Anterior cingulate cortex (tissue), 58 donors: ENCODE results near the gene NCAN.
"Not testable (repeated sequence)": the region's sequence is repeated elsewhere in the genome, so short reads cannot be mapped to it uniquely, and the experiment has no call there.

ENCODE experiments used
- DNase-seq, 58 donors: peaks; one replicate each; lab custom pipeline; 2025; lab: John Stamatoyannopoulos, UW

The NCAN gene

DNA sequence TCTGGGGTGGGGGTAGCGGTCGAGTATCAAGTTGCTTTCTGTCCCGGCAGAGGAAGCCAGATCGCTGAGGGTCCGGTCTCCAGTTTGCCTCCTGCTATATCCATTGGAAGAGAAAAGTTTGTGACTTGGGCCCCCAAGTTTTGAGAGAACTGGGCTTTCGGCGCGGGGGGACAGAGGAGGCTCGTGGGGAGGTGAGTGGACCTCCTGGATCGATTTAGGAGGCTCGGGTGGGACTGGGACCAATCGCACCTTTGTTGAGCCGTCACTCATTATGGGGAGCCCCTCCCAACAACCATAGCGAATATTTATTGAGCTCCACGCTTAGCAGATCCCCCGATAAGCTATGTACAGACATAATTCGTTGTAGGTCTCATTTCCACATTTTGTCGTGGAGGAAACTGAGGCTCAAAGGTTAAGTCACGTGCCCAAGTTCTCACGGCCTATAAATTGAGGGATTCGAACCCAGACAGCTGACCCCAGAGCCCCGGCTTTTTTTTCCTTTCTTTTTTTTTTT is 18.8 kb upstream of the NCAN start:
- DNase-seq, result no peak

DNA sequence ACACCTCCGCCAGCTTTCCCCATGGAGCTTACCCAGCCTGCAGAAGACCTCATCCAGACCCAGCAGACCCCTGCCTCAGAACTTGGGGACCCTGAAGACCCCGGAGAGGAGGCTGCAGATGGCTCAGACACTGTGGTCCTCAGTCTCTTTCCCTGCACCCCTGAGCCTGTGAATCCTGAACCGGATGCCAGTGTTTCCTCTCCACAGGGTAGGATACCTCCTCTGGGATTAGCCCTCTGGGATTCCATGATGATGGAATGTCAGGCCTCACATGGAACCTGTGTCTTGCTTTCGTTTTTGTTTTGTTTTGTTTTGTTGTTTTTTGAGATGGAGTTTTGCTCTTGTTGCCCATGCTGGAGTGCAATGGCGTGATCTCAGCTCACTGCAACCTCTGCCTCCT is 17.8 kb upstream of the NCAN start:
- DNase-seq, result no peak

DNA sequence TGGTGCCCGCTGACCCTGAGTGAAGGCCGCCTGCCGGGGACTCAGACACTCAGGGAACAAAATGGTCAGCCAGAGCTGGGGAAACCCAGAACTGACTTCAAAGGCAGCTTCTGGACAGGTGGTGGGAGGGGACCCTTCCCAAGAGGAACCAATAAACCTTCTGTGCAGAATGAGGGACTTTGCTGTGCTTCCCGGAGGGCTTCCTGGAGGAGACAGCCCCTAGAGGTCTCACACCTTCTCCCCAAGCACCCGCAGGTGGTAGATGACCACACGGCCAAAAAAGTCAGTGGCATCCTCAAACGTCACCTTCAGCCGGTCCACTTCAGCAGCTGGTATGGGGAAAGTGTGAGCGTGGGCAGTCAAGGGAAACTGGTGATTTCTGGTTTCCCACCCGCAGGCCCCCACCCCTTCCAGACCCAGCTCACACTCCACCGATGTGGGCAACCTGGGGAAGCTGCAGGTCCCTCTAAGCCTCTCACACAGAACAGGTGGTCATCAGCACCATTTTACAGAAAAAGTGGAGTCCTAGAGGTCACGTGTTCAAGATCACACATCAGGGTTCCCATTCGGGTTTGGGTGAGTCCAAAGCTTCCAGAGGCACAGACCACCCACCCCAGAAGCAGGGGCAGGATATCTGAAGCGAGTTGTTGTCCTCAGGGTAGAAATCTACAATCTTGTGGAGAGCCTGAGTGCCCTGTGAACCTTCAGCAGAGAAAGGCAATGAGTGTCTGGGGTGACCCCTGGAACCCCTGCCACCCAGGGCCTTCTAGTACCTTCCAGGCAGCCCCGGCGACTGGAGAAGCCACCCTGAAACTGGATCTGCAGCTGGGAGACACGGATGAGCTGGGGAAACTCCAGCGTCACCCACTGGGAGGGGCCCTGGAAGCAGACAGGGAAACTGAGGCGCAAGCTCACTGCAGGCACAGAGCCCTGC is 9.8 kb upstream of the NCAN start:
- DNase-seq, result no peak

DNA sequence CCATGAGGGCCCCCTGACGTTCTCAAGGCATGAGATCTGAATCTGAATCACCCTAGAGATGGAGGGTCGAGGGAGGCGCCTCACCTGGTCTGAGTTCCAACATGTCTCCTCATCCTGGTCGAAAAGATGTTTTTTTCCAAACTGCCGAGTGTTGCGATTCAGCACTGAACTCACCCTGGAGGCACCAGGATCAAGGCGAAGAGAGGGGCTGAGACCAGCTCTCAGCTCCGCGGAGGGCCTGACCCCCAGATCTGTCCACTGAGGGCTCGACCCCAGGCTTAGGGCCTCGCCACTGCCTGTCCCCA is 9.1 kb upstream of the NCAN start:
- DNase-seq, result no peak

DNA sequence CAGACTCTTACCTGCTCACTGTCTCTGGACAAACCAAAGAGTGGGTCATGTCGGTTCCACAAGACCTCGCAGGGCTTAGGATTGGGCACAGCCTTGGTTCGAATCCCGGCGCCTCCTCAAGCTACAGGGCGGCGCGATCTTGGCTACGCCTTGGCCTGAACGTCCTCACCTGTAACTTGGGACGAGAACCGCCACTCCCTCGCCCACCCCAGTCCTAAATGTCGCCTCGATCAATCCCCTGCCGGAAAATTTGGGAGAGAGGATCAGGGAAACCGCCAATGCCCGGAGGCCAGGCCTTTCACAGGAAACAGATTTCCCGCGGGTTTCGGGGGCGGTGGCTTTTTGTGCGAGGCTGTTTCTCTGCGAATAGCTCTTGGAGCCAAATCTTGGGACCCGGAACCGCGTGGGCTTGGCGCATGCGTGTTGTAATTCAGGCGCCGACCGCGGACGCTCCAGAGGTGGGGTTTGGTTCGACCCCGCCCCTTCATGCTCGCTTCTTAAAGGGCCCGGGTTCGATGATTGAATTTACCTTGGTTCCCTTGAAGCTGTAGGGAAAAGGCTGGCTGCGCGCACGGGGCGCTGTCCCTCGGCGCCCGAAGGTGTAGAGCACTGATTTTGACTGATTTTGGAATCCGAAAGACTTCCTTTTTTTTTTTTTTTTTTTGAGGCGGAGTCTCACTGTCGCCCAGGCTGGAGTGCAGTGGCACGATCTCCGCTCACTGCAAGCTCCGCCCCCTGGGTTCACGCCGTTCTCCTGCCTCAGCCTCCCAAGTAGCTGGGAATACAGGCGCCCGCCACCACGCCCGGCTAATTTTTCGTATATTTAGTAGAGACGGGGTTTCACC is 8.5 kb upstream of the NCAN start, which contains the start of gene NR2C2AP:
TSS of gene NR2C2AP (minus strand) at position 403 of the 845 bp plus-strand sequence. CDS start at position 49, 354 bp downstream.
- DNase-seq, result peak; percentile 37 to 94 (median 85)

DNA sequence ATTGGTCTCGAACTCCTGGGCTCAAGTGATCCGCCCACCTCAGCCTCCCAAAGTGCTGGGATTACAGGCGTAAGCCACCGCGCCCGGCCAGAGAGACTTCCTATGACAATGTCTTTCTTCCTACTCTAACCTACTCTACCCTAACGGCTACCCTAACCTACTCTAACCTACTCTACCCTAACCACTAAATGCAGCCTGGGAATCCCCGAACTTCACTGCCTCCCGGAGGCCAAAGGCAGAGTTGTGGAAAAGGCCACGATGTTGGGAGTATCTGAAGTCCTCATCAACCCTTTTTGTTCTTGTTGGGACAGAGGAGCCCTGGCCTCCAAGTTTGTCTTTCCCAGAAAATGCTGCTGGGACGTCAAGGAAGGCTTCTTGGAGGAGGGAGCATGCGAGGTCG is 7.6 kb upstream of the NCAN start:
- DNase-seq, result no peak

DNA sequence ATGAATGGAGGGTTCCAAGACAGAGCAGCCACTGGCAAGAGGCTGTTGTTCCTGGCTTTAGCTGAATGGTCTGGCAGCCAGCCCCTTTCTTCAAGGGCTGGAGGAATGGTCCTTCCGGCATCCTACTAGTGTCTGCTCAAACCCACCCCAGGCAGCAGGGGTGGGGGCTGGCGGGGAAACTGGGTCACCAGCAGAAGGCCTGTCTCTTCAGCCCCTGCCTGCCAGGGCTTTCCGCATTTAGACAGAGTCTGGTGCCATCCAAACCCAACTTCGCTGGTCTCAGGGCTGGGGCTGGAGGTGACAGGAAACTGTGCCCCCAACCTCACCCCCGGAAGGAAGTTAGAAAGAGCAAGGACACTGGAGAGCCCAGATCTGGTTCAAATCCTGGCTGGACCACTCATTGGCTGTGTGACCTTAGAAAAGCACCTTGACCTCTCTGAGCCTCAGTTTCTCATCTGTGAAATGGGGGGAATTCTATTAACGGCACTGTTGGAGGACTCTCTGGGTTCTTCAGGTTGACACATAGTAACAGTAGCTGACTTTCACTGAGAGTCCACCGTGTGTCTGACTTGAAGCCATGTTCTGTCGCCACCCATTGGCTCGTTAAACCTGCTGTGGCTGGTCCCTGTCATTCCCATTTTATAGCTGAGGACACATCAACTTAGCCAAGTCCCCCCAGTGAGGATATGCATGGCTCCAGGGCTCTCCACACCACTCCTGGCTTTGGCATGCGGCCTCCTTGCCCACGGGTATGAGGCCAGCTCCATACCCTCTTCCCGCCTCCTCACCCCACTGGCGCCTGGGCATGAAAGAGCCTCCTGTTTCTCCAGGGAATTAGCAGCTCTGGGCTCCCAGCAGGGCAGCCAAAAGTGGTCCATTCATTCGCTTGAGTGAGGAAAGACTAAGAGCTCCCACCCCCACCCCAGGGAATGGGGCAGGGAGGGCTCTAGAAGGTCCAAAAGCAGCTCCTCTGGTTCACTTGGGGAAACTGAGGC is 6.0 kb upstream of the NCAN start:
- DNase-seq, result peak in 55 of 58 donors; percentile 3 to 94 (median 64)

DNA sequence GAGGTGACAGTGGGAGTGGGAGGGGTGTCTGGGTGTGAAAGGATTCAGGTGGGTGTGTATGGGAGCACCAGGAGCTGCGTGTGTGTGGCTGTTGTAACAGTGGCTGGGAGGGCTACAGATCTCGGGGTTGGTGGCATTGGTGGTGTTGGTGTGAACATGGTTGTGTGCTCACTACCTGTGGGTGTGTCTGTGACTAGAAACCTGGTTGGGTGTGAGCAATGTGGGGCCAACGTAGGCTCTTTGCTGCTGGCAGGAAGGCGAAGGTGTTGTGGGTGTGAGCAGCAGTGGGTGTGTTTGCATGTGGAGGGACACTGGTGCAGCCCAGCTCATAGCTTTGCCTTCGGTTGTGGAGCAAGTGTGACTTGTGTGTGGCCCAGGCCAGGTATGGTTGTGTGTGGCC is 4.8 kb upstream of the NCAN start:
- DNase-seq, result no peak

DNA sequence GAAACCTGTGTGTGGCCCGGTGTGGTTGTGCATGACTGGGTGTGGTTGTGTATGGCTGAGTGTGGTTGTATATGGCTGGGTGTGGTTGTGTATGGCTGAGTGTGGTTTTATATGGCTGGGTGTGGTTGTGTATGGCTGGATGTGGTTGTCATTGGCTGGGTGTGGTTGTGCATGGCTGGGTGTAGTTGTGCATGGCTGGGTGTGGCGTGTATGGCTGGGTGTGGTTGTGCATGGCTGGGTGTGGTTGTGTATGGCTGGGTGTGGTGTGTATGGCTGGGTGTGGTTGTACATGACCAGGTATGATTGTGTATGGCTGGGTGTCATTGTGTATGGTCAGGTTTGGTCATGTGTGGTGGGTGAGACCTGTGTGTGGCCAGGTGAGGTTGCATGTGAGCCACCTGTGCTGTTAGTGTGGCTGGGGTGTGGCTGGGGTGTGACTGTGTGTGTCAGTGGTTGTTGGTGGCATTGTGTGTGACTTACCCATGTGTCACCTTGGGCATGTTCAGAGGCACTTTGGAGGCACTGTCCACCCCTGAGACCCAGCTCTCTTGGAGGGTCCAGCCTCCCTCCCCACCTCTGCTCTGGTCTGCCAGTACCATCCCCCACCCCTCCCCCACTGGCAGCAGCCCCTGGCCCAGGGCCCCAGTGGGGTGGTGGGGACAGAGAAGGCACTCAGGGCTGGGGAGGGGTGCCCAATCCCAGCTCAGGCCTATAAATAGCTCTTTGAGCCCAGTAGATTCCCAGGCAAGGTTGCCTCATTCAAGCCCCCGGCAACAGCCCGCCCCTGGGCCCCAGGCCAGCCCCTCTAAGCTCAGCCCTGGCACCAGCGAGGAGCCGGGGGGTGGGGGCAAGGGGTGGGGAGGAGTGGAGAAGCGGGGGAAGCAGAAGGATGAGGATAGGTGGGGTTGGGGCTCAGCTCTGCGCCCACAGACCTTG is 3.9 kb upstream of the NCAN start:
- DNase-seq, result peak in 53 of 58 donors; percentile 8 to 88 (median 62)

DNA sequence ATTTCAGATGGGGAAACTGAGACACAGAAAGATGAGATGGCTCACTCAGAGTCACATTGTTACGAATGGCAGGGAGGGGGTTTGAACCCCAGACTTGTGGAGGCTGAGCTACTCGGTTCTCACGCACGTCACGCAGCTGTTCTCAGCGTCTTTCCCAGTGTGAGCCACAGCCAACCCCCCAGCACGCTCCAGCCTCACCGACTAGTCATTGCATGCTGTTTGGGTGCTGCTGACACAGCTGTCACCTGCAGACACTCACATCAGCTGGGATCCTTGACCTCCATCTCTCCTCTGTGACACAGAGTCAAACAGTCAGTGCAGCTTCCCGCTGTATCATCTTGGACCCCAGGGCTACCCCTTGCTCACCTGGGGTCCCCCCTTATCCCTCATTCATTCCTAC is 2.4 kb upstream of the NCAN start:
- no peak for DNase-seq

DNA sequence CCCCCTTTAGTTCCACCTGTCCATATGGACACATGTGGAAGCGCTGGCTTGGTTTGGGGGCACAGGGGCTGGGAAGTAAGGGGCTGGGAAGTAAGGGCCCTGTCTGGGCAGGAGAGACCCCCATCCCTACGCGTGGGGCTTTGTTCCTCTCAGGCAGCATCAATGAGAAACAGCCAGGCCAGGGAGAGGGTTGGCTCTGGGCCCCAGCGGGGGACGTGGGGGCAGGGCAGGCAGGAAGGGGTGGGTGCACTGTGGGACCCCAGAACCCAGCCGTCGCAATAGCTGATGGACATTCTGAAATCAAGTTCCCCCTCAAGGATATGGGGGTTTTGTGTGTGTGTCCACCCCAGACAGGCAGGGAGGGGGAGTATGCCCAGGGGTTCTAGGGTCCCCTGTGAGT is 1.2 kb downstream of the NCAN start:
- peak in 1 of 58 donors; percentile 29 for DNase-seq

DNA sequence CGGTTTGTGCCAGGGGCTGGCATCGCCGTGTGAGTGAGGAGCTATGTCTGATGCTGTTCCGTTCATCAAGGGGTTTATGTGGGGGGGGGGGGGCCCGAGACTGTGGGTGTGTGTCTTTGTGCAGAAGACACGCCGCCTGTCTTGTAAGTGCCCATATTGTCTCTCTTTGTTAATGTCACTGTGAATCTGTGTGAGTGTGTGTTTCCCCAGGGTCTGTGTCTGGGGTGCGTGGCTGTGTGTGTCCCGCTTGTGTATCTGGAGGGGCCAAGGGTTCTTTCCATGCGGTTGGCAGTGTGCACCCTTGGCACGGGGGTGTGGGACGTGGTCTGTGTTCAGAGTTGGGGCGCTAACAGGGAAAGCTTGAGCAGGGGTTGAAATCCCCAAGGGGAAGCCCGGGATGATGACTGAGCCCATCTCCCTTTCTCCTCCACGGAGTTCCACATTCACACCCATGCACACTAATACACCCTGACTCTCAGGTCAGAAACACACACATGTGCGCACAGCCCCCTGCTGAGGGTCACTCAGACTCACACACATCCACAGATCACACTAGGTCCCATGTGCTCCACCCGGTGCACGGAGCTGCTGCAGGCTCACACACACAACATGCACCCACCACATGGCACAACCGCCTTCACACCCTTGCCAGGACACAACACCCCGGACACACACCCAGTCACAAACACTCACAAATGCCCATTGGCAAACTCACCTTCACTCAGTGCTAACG is 1.8 kb downstream of the NCAN start:
- DNase-seq, result peak in 18 of 58 donors; percentile 7 to 51 (median 28)

DNA sequence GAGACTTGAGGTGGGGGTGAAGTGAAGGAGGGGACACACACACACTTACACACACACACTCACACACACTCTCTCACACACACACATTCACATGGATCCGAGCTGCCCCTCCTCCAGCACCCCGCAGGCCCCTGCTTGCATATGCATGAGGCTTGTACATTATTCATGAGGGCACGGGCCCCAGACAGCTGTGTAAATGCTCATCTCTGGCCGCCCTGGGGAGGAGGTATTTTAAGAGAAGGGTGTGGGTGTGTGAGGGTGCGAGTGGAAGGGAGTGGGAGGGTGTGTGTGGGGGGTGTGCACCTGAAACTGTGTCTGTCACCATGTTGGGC is 2.4 kb downstream of the NCAN start:
- DNase-seq, result peak in 16 of 58 donors; percentile 3 to 48 (median 24)

DNA sequence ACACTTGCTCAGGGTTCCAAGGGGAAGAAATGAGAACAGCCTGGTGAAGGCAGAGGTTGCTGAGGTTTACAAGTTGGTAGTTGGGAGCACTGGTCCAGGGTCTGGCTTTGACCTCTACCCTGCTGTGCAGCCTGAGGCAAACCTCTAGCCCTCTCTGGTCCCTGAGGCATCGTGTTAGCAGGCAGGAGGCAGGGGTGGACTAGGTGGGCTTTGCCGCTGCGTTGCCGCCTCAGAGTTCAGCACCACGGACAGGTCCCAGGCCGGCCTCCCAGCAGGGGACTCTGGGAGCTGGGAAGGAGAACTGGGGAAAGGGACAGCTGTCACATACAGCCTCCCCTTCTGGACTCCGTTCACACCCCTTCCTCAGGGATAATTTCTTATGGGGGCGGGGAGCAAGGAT is 3.1 kb downstream of the NCAN start:
- peak in 2 of 58 donors; percentile 4 to 7 for DNase-seq

DNA sequence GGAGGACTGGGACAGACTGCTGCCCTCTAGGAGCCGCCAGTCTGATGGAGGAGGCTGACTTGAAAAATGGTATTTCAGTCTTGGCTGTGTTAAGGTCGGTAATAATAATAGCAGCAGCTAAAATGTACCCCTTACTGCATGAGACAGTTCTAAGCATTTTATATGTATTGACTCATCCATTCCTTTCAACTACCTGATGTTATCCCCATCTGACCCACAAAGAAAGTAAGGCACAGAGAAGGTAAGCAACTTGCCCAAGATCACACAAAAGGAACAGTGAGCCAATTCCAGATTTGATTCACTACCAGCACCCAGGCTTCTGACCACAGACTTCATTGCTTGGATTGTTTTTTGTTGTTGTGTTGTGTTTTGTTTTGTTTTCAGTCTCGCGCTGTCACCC is 4.0 kb downstream of the NCAN start:
- DNase-seq, result no peak

DNA sequence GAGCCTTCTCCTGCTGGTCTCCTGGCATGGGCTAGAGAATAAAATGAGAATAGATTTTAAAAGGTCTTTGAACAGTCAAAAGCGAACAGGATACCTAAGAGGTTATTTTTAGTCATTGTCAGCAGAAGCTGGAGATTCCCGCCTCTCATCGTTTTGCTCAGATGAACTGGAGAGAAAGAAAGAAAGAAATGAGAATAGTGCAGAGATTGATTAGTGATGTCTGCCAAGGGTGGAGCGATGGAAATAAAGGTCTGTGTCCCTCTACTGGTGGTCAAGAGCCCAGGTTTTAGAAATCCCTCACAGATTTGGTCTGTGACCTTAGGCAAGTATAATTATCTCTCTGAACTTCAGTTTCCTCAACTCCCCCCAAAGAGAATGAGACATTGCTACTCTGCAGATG is 5.3 kb downstream of the NCAN start:
- no peak for DNase-seq

DNA sequence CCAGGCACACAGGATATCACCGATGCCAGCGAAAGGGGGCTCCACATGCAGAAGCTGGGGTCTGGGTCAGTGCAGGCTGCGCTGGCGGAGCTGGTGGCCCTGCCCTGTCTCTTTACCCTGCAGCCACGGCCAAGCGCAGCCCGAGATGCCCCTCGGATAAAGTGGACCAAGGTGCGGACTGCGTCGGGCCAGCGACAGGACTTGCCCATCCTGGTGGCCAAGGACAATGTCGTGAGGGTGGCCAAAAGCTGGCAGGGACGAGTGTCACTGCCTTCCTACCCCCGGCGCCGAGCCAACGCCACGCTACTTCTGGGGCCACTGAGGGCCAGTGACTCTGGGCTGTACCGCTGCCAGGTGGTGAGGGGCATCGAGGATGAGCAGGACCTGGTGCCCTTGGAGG is 7.2 kb downstream of the NCAN start:
- no peak for DNase-seq

DNA sequence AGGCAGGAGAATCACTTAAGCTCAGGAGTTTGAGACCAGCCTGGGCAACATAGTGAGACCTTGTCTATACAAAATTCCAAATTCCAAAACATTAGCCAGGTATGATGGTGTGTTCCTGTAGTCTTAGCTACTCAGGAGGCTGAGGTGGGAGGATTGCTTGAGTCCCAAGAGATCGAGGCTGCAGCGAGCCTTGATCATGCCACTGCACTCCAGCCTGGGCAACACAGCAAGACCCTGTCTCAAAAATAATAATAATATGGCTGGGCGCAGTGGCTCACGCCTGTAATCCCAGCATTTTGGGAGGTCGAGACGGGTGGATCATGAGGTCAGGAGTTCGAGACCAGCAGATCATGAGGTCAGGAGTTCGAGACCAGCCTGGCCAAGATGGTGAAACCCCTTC is 9.2 kb downstream of the NCAN start:
- DNase-seq, result not testable (repeated sequence)
